ENCODE results near the gene COPZ2. TPM values are rescaled to one million over a fixed set of nuclear protein-coding genes. Genes with fewer than 3 reads are reported as not detected.

COPZ2 gene
- total and polyA plus RNA-seq, 9 of the 15 experiments (the other 6 are each of a cell fraction or from before 2014, with no cell fraction given) = 0.22 to 0.49 TPM; not detected in 7

DNA sequence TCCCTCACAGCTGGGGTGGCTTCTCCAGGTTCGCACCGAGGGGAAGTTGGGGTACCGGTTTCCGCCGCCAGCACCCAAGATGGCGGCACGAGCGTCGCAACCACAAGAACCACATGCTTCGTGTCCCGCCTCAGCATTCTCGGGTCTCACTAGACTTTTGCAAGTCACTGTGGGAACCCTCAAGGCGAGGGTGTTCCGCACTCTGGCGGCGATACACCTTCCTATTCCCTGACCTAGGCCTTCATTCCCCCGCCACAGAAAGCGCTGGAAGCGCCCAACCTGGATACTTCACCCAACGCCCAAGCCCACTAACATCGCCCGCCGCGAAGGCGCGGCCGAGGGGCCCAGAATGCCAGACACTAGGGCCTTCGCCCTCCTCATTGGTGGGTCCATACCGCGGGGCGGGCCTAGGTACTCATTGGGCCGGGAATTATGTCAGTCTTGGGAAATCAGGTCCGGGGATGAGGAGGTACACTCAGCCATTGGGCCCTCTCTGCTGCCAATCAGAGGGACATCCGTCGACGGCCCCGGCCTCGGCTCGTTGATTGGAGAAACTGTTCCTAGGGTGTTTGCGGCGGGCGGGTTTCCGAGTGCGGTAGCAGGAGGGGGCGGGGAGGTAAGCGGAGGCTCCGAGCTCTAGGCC is 10.3 kb upstream of the COPZ2 start, which contains the start of gene NFE2L1 (continued):
- TF ChIP-seq CBFA2T3 (IDR thresholded peaks at IDR 0.05) (no peak; the same call in 1 of the 2 replicates), ZNF318 (IDR thresholded peaks at IDR 0.05; ENCODE audit: borderline replicate concordance in 1 of 2, low read depth in 1 of 2) (no peak), ZNF766 (CRISPR knock-in tag; conservative IDR thresholded peaks at IDR 0.05) (peak; percentile 72), MEIS2 (IDR thresholded peaks at IDR 0.05; ENCODE audit: partially characterized antibody) (peak; percentile 63), XRCC5 (IDR thresholded peaks at IDR 0.05; ENCODE audit: low read depth, low read length) (peak; percentile 44; the same call in 1 of the 2 replicates), KDM4B (IDR thresholded peaks at IDR 0.05; ENCODE audit: borderline replicate concordance in 2 of 2, low read depth in 1 of 2) (peak in 1 of 2 experiments; percentile 50; a peak in 1 of 4 replicates), ZNF41 (CRISPR knock-in tag; conservative IDR thresholded peaks at IDR 0.05) (peak; percentile 78; the same call in 1 of the 2 replicates), ZNF717 (CRISPR knock-in tag; IDR thresholded peaks at IDR 0.05) (no peak), PRPF4 (IDR thresholded peaks at IDR 0.05; ENCODE audit: insufficient read depth, low read depth, low read length, poor library complexity, severe bottlenecking) (no peak), ETV1 (tag; conservative IDR thresholded peaks at IDR 0.05; ENCODE audit: low read depth) (0 out of 2 replicates have a peak, but pooled peaks have one; percentile 42), ZNF512 (tag; IDR thresholded peaks at IDR 0.05) (no peak), CEBPG (CRISPR knock-in tag; IDR thresholded peaks at IDR 0.05) (peak; percentile 38; the same call in 1 of the 2 replicates), CEBPG (tag; conservative IDR thresholded peaks at IDR 0.05 in 1 of 2, IDR thresholded peaks at IDR 0.05 in 1 of 2) (no peak)
- TF ChIP-seq, protein P1, sequence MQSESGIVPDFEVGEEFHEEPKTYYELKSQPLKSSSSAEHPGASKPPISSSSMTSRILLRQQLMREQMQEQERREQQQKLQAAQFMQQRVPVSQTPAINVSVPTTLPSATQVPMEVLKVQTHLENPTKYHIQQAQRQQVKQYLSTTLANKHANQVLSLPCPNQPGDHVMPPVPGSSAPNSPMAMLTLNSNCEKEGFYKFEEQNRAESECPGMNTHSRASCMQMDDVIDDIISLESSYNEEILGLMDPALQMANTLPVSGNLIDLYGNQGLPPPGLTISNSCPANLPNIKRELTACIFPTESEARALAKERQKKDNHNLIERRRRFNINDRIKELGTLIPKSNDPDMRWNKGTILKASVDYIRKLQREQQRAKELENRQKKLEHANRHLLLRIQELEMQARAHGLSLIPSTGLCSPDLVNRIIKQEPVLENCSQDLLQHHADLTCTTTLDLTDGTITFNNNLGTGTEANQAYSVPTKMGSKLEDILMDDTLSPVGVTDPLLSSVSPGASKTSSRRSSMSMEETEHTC (IDR thresholded peaks at IDR 0.05) = peak; percentile 54; the same call in 1 of the 2 replicates

Data from K562 (cell line).